ENCODE measurements around the gene SLC1A2. TPM values are rescaled to one million over a fixed set of nuclear protein-coding genes. Genes with fewer than 3 reads are reported as not detected.

The SLC1A2 gene
- total RNA-seq, 1 donor from 2014 or later: not detected

GRCh38 chr11:35214792-35215193, 204.6 kb downstream of the SLC1A2 start:
- peak; percentile 55 for DNase-seq

GRCh38 chr11:35214226-35214770, 205.1 kb downstream of the SLC1A2 start:
- peak; percentile 1 for DNase-seq

GRCh38 chr11:35211952-35212351, 207.4 kb downstream of the SLC1A2 start:
- no peak for DNase-seq

- DNase-seq: no peak
Observed at GRCh38 chr11:35210876-35211546, 208.3 kb downstream of the SLC1A2 start.

GRCh38 chr11:35208795-35209194, 210.6 kb downstream of the SLC1A2 start:
- no peak for DNase-seq

GRCh38 chr11:35207471-35208403, 211.6 kb downstream of the SLC1A2 start:
- no peak for DNase-seq

GRCh38 chr11:35206616-35207015, 212.7 kb downstream of the SLC1A2 start:
- no peak for DNase-seq

- DNase-seq: no peak
Observed at GRCh38 chr11:35204614-35205013, 214.7 kb downstream of the SLC1A2 start.

Other genes starting within 250 kb of the SLC1A2 start
- gene PAMR1, start 106.1 kb upstream of the SLC1A2 start, total RNA-seq: 0.68 and 0.84 TPM in 2 replicates
- 44.5 and 52.1 TPM in 2 replicates for gene FJX1, start 198.9 kb upstream of the SLC1A2 start, total RNA-seq
- gene TRIM44, start 243.2 kb upstream of the SLC1A2 start, total RNA-seq: 20.6 and 25.4 TPM in 2 replicates